Astrocyte (in vitro differentiated cells and primary cell): ENCODE data around the gene GNB1.

Source experiments
- EZH2 ChIP-seq: IDR thresholded peaks from 2 replicates; pipeline ENCODE4 v1.6.1; 2012; ENCODE audit warnings: mild to moderate bottlenecking, low read length, inconsistent platforms; ENCODE audit not compliant: insufficient read depth
- TF ChIP-seq, protein P1 (sequence below): IDR thresholded peaks from 2 replicates; pipeline ENCODE4 v1.5.1; 2011; ENCODE audit warnings: low read depth, mild to moderate bottlenecking, inconsistent platforms, low read length, moderate library complexity; ENCODE audit not compliant: insufficient read depth

DNA sequence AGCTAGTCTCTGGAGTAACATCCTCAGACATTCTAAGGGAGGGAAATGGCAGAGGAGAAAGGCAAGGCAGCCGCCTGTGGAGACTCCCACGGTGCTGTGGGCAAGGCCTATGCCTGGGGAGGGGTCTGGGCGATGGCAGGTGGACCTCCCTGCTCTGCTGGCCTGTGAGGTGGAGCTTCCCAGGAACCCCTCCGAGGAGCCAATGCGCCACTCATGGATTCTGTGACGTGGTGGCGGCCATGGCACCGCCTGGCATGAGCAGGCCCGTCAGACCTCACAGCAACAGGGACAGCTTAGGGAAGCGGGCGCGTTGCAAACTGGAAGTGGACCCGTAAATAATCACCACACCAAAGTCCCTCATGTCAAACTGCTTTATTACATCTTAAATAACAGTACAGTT lies 106.0 kb downstream of the GNB1 start:
- TF ChIP-seq, protein P1, sequence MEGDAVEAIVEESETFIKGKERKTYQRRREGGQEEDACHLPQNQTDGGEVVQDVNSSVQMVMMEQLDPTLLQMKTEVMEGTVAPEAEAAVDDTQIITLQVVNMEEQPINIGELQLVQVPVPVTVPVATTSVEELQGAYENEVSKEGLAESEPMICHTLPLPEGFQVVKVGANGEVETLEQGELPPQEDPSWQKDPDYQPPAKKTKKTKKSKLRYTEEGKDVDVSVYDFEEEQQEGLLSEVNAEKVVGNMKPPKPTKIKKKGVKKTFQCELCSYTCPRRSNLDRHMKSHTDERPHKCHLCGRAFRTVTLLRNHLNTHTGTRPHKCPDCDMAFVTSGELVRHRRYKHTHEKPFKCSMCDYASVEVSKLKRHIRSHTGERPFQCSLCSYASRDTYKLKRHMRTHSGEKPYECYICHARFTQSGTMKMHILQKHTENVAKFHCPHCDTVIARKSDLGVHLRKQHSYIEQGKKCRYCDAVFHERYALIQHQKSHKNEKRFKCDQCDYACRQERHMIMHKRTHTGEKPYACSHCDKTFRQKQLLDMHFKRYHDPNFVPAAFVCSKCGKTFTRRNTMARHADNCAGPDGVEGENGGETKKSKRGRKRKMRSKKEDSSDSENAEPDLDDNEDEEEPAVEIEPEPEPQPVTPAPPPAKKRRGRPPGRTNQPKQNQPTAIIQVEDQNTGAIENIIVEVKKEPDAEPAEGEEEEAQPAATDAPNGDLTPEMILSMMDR: no peak
- TF ChIP-seq EZH2: no peak
